Stimulated activated effector memory CD8-positive, alpha-beta T cell treated with anti-CD3 and anti-CD28 coated beads, Interleukin-12 subunit alpha, Interleukin-12 subunit beta, amount 100 ng/mL, for 72 hours (primary cell): Measurements from ENCODE around the gene RTN1.

Experiments
- ATAC-seq: fragments of 150-1000 bp; cut with Tn5 transposase; 2 replicates; pipeline ENCODE4 v1.10.0; 2021
- DNase-seq, 2 donors: peaks; one replicate each; pipeline ENCODE4 v3.0.0; 2021 to 2022; ENCODE audit warnings: low spot score in 2 of 2
- H3K27ac Mint-ChIP-seq: one replicate; pipeline ENCODE4 v1.8.0; 2022; ENCODE audit warnings: mild to moderate bottlenecking, mixed read lengths
- H3K36me3 Mint-ChIP-seq: one replicate; pipeline ENCODE4 v1.8.0; 2022; ENCODE audit warnings: mild to moderate bottlenecking, mixed read lengths
- H3K4me1 Mint-ChIP-seq: one replicate; pipeline ENCODE4 v1.8.0; 2022; ENCODE audit warnings: mixed read lengths
- H3K4me3 Mint-ChIP-seq: one replicate; pipeline ENCODE4 v1.8.0; 2022; ENCODE audit warnings: mild to moderate bottlenecking, mixed read lengths
- H3K9me3 Mint-ChIP-seq: one replicate; pipeline ENCODE4 v1.8.0; 2022; ENCODE audit warnings: mixed read lengths

The RTN1 gene

DNA sequence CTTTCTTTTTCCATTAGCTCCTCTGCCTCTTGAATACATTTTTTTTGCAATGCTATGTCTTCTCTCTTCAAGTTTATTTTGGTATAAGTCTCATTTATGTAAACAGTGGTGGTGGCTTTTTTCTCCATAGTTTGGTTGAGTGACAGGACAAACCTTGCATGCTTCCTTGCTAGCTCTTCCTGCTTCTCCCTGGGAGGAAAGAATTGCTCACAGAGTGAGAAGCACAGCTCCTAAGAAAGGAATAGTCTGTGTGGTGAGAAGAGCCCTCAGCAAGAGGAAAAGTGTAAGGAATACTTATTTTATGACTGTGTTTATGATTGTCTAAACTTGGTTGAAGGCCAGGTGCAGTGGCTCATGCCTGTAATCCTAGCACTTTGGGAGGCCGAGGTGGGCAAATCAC is 305.5 kb downstream of the RTN1 start:
- Mint-ChIP-seq H3K4me1 (no peaks in the 10 kb centered on the region), H3K9me3 (no peaks in the 10 kb centered on the region), H3K36me3 (no peaks in the 10 kb centered on the region), H3K27ac (no peak overlapping the region), H3K4me3 (no peak overlapping the region)
- ATAC-seq (no peak), DNase-seq (no peak)

DNA sequence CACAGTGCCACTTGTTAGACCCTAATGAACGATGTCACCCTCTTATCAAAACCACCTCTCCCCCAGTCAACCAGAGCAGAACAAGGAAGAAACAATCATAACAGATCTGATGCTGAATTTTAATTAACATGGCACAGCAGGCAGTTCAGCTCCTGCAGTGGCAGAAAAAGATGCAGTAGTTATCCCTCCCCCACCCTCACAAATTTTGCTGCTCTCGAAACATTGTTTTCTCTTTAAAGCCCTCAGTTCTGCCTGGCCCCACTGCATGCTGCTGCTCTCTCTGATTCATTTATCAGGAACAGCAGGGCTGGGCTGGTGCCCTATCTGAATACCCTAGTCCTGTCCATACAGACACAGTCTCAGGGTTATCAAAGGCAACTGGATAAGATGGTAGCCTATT is 306.2 kb downstream of the RTN1 start:
- ATAC-seq (no peak), DNase-seq (no peak)
- H3K4me1 Mint-ChIP-seq, result no peaks in the 10 kb centered on the region
- no peak overlapping the region for H3K27ac Mint-ChIP-seq
- no peaks in the 10 kb centered on the region for H3K36me3 Mint-ChIP-seq
- no peak overlapping the region for H3K4me3 Mint-ChIP-seq
- no peaks in the 10 kb centered on the region for H3K9me3 Mint-ChIP-seq

DNA sequence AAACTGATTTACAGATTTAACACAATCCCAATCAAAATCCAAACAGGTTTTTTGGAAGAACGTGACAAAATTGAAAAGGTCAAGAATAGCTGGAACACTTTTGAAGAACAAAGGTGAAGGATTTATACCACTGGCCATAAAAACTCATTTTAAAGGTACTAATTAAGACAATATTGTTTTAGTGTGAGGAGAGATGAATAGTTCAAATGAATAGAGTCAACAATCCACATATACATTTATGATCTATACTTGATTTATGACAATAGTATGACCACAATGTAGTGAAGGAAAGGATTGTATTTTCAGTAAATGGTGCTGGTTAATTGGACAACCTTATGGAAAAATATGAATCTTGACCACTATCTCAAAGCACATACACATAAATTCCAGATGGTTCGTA is 323.3 kb downstream of the RTN1 start:
- no peaks in the 10 kb centered on the region for H3K36me3 Mint-ChIP-seq
- DNase-seq, result no peak
- no peak for ATAC-seq
- no peaks in the 10 kb centered on the region for H3K4me1 Mint-ChIP-seq
- H3K27ac Mint-ChIP-seq, result no peak overlapping the region
- no peak overlapping the region for H3K4me3 Mint-ChIP-seq
- H3K9me3 Mint-ChIP-seq, result no peaks in the 10 kb centered on the region
